ENCODE measurements around the gene NKX3-2.

The NKX3-2 gene

GRCh38 chr4:13584481-13584880 lies 40.2 kb upstream of the NKX3-2 start:
- H4K8ac ChIP-seq (ENCODE audit: low read length): no peak overlapping the region
- no peaks in the 10 kb centered on the region for H3K27me3 ChIP-seq (ENCODE audit: control insufficient read depth in 1 of 2, insufficient read depth in 1 of 2, low read length in 2 of 2)
- H2BK120ac ChIP-seq (ENCODE audit: low read depth, low read length): no peak overlapping the region
- H2AFZ ChIP-seq (ENCODE audit: low read depth, low read length): no peak overlapping the region
- H3K9ac ChIP-seq (ENCODE audit: low read length): no peak overlapping the region
- no peak overlapping the region for H3K18ac ChIP-seq (ENCODE audit: low read depth in 1 of 2, low read length in 2 of 2)
- H2BK15ac ChIP-seq (ENCODE audit: low read depth, poor library complexity, severe bottlenecking): no peak overlapping the region
- H3K14ac ChIP-seq (ENCODE audit: low read length in 2 of 2): no peak overlapping the region
- H2AK5ac ChIP-seq (ENCODE audit: low read length, severe bottlenecking): no peak overlapping the region
- DNase-seq: no peak
- no peak overlapping the region for H2BK5ac ChIP-seq (ENCODE audit: low read depth, low read length, poor library complexity, severe bottlenecking)
- no peak overlapping the region for H3K23ac ChIP-seq (ENCODE audit: low read length in 2 of 2)
- H2BK12ac ChIP-seq (ENCODE audit: low read length in 2 of 2): no peak overlapping the region
- 97% methylated on average over 3 of the region's 5 CpGs for WGBS
- H3K4me2 ChIP-seq (ENCODE audit: low read length, poor library complexity, severe bottlenecking): no peak overlapping the region
- no peak overlapping the region for H3K4ac ChIP-seq (ENCODE audit: low read depth in 1 of 2, low read length in 2 of 2)
- no peaks in the 10 kb centered on the region for H3K9me3 ChIP-seq (ENCODE audit: control insufficient read depth, low read length)
- no peak overlapping the region for H4K91ac ChIP-seq (ENCODE audit: low read length)
- peaks cover 3% of the 10 kb centered on the region for H3K79me1 ChIP-seq (replicated peaks; ENCODE audit: low read length, poor library complexity, severe bottlenecking)
- no peak overlapping the region for H3K4me3 ChIP-seq (ENCODE audit: insufficient read depth in 1 of 2, low read depth in 1 of 2, low read length in 2 of 2)
- H3K36me3 ChIP-seq (ENCODE audit: control insufficient read depth in 1 of 2, insufficient read depth in 2 of 2, low read depth in 1 of 2, low read length in 2 of 2): peaks cover 11 to 91% of the 10 kb centered on the region in 2 experiments
- peaks cover 2% of the 10 kb centered on the region for H3K4me1 ChIP-seq (ENCODE audit: control insufficient read depth, insufficient read depth, low read depth, low read length)
- no peak overlapping the region for H3K27ac ChIP-seq (ENCODE audit: low read length, poor library complexity, severe bottlenecking)

GRCh38 chr4:13580036-13580435 lies 35.7 kb upstream of the NKX3-2 start:
- Histone ChIP-seq H3K36me3 (ENCODE audit: control insufficient read depth in 1 of 2, insufficient read depth in 2 of 2, low read depth in 1 of 2, low read length in 2 of 2) (peaks cover 21 to 90% of the 10 kb centered on the region in 2 experiments), H3K79me1 (replicated peaks; ENCODE audit: low read length, poor library complexity, severe bottlenecking) (peaks cover 2% of the 10 kb centered on the region), H4K8ac (ENCODE audit: low read length) (no peak overlapping the region), H2BK120ac (ENCODE audit: low read depth, low read length) (no peak overlapping the region), H3K9ac (ENCODE audit: low read length) (no peak overlapping the region), H4K91ac (ENCODE audit: low read length) (no peak overlapping the region), H3K4me3 (ENCODE audit: insufficient read depth in 1 of 2, low read depth in 1 of 2, low read length in 2 of 2) (no peak overlapping the region), H3K4me1 (ENCODE audit: control insufficient read depth, insufficient read depth, low read depth, low read length) (peaks cover 2% of the 10 kb centered on the region), H3K18ac (ENCODE audit: low read depth in 1 of 2, low read length in 2 of 2) (no peak overlapping the region), H2BK12ac (ENCODE audit: low read length in 2 of 2) (no peak overlapping the region), H3K27ac (ENCODE audit: low read length, poor library complexity, severe bottlenecking) (no peak overlapping the region), H2AFZ (ENCODE audit: low read depth, low read length) (no peak overlapping the region), H3K9me3 (ENCODE audit: control insufficient read depth, low read length) (no peaks in the 10 kb centered on the region), H3K23ac (ENCODE audit: low read length in 2 of 2) (no peak overlapping the region), H3K4me2 (ENCODE audit: low read length, poor library complexity, severe bottlenecking) (no peak overlapping the region), H2BK5ac (ENCODE audit: low read depth, low read length, poor library complexity, severe bottlenecking) (no peak overlapping the region), H3K4ac (ENCODE audit: low read depth in 1 of 2, low read length in 2 of 2) (no peak overlapping the region), H3K14ac (ENCODE audit: low read length in 2 of 2) (no peak overlapping the region), H3K27me3 (ENCODE audit: control insufficient read depth in 1 of 2, insufficient read depth in 1 of 2, low read length in 2 of 2) (no peaks in the 10 kb centered on the region), H2BK15ac (ENCODE audit: low read depth, poor library complexity, severe bottlenecking) (no peak overlapping the region), H2AK5ac (ENCODE audit: low read length, severe bottlenecking) (no peak overlapping the region)
- WGBS: 79% methylated on average over 1 of the region's 2 CpGs
- DNase-seq: no peak

- 100% methylated on average over 2 of the region's 3 CpGs for WGBS
- Histone ChIP-seq H3K9me3 (ENCODE audit: control insufficient read depth, low read length) (no peaks in the 10 kb centered on the region), H3K79me1 (replicated peaks; ENCODE audit: low read length, poor library complexity, severe bottlenecking) (peaks cover 3% of the 10 kb centered on the region), H3K4me2 (ENCODE audit: low read length, poor library complexity, severe bottlenecking) (no peak overlapping the region), H3K4me1 (ENCODE audit: control insufficient read depth, insufficient read depth, low read depth, low read length) (peaks cover 2% of the 10 kb centered on the region), H4K8ac (ENCODE audit: low read length) (no peak overlapping the region), H2AK5ac (ENCODE audit: low read length, severe bottlenecking) (no peak overlapping the region), H3K27me3 (ENCODE audit: control insufficient read depth in 1 of 2, insufficient read depth in 1 of 2, low read length in 2 of 2) (no peaks in the 10 kb centered on the region), H2BK15ac (ENCODE audit: low read depth, poor library complexity, severe bottlenecking) (no peak overlapping the region), H3K4ac (ENCODE audit: low read depth in 1 of 2, low read length in 2 of 2) (no peak overlapping the region), H3K9ac (ENCODE audit: low read length) (no peak overlapping the region), H3K36me3 (ENCODE audit: control insufficient read depth in 1 of 2, insufficient read depth in 2 of 2, low read depth in 1 of 2, low read length in 2 of 2) (peaks cover 25 to 92% of the 10 kb centered on the region in 2 experiments), H3K18ac (ENCODE audit: low read depth in 1 of 2, low read length in 2 of 2) (no peak overlapping the region), H3K4me3 (ENCODE audit: insufficient read depth in 1 of 2, low read depth in 1 of 2, low read length in 2 of 2) (no peak overlapping the region), H2BK120ac (ENCODE audit: low read depth, low read length) (no peak overlapping the region), H2BK5ac (ENCODE audit: low read depth, low read length, poor library complexity, severe bottlenecking) (no peak overlapping the region), H2AFZ (ENCODE audit: low read depth, low read length) (no peak overlapping the region), H3K27ac (ENCODE audit: low read length, poor library complexity, severe bottlenecking) (no peak overlapping the region), H2BK12ac (ENCODE audit: low read length in 2 of 2) (no peak overlapping the region), H3K14ac (ENCODE audit: low read length in 2 of 2) (no peak overlapping the region), H4K91ac (ENCODE audit: low read length) (no peak overlapping the region), H3K23ac (ENCODE audit: low read length in 2 of 2) (no peak overlapping the region)
- DNase-seq: no peak
Measured at GRCh38 chr4:13577660-13578059, 33.4 kb upstream of the NKX3-2 start.

- H3K36me3 ChIP-seq (ENCODE audit: control insufficient read depth in 1 of 2, insufficient read depth in 2 of 2, low read depth in 1 of 2, low read length in 2 of 2): peaks cover 30 to 93% of the 10 kb centered on the region in 2 experiments
- no peak for DNase-seq
- H3K9me3 ChIP-seq (ENCODE audit: control insufficient read depth, low read length): no peaks in the 10 kb centered on the region
- no peak overlapping the region for H2BK12ac ChIP-seq (ENCODE audit: low read length in 2 of 2)
- no peak overlapping the region for H3K9ac ChIP-seq (ENCODE audit: low read length)
- no peak overlapping the region for H3K27ac ChIP-seq (ENCODE audit: low read length, poor library complexity, severe bottlenecking)
- no peak overlapping the region for H2BK5ac ChIP-seq (ENCODE audit: low read depth, low read length, poor library complexity, severe bottlenecking)
- WGBS: 98% methylated on average over 2 of the region's 2 CpGs
- no peak overlapping the region for H2BK15ac ChIP-seq (ENCODE audit: low read depth, poor library complexity, severe bottlenecking)
- H3K23ac ChIP-seq (ENCODE audit: low read length in 2 of 2): no peak overlapping the region
- no peak overlapping the region for H3K4me2 ChIP-seq (ENCODE audit: low read length, poor library complexity, severe bottlenecking)
- no peak overlapping the region for H2AK5ac ChIP-seq (ENCODE audit: low read length, severe bottlenecking)
- no peak overlapping the region for H3K18ac ChIP-seq (ENCODE audit: low read depth in 1 of 2, low read length in 2 of 2)
- no peak overlapping the region for H3K4me3 ChIP-seq (ENCODE audit: insufficient read depth in 1 of 2, low read depth in 1 of 2, low read length in 2 of 2)
- H2BK120ac ChIP-seq (ENCODE audit: low read depth, low read length): no peak overlapping the region
- peaks cover 4% of the 10 kb centered on the region for H3K79me1 ChIP-seq (replicated peaks; ENCODE audit: low read length, poor library complexity, severe bottlenecking)
- no peaks in the 10 kb centered on the region for H3K27me3 ChIP-seq (ENCODE audit: control insufficient read depth in 1 of 2, insufficient read depth in 1 of 2, low read length in 2 of 2)
- no peak overlapping the region for H2AFZ ChIP-seq (ENCODE audit: low read depth, low read length)
- H3K4me1 ChIP-seq (ENCODE audit: control insufficient read depth, insufficient read depth, low read depth, low read length): no peaks in the 10 kb centered on the region
- no peak overlapping the region for H3K4ac ChIP-seq (ENCODE audit: low read depth in 1 of 2, low read length in 2 of 2)
- H3K14ac ChIP-seq (ENCODE audit: low read length in 2 of 2): no peak overlapping the region
- H4K8ac ChIP-seq (ENCODE audit: low read length): no peak overlapping the region
- no peak overlapping the region for H4K91ac ChIP-seq (ENCODE audit: low read length)
Measured at GRCh38 chr4:13570916-13571315, 26.6 kb upstream of the NKX3-2 start.
